H1 (cell line): Measurements from ENCODE around the gene SRP9. TPM values are rescaled to one million over a fixed set of nuclear protein-coding genes. Genes with fewer than 3 reads are reported as not detected.

Source experiments
- TAF1 ChIP-seq: IDR thresholded peaks from 2 replicates; pipeline ENCODE4 v1.6.1; 2011; ENCODE audit warnings: mild to moderate bottlenecking, low read depth, low read length
- polyA plus RNA-seq, 7 experiments: library from polyadenylated mRNA; depleted of rRNA in 3 of 7; stranded (reverse) in 5 of 7; unstranded in 2 of 7; fragments of >200 nt in 5 of 7; fragments of 200-250 nt in 2 of 7; gene quantifications; 1 replicate in 5 of 7; 2 replicates in 1 of 7; 4 replicates in 1 of 7; pipeline versions ENCODE4 v1.2.1 to v1.2.3, GENCODE V29; 2011 to 2013; ENCODE audit warnings: missing spikeins in 2 of 7, mixed read lengths in 2 of 7
- total RNA-seq: library from RNA; stranded (reverse); fragmentation: NEBNext Ultra II Directional; extraction: Animal tissue kit (Norgen Biotek cat#: 25700); gene quantifications from 2 replicates; pipeline ENCODE4 v1.2.1, GENCODE V29; 2021

SRP9 gene
- total and polyA plus RNA-seq, 2 of the 8 experiments (the other 6 are each of a cell fraction or from before 2014, with no cell fraction given): 446 to 572 TPM

DNA sequence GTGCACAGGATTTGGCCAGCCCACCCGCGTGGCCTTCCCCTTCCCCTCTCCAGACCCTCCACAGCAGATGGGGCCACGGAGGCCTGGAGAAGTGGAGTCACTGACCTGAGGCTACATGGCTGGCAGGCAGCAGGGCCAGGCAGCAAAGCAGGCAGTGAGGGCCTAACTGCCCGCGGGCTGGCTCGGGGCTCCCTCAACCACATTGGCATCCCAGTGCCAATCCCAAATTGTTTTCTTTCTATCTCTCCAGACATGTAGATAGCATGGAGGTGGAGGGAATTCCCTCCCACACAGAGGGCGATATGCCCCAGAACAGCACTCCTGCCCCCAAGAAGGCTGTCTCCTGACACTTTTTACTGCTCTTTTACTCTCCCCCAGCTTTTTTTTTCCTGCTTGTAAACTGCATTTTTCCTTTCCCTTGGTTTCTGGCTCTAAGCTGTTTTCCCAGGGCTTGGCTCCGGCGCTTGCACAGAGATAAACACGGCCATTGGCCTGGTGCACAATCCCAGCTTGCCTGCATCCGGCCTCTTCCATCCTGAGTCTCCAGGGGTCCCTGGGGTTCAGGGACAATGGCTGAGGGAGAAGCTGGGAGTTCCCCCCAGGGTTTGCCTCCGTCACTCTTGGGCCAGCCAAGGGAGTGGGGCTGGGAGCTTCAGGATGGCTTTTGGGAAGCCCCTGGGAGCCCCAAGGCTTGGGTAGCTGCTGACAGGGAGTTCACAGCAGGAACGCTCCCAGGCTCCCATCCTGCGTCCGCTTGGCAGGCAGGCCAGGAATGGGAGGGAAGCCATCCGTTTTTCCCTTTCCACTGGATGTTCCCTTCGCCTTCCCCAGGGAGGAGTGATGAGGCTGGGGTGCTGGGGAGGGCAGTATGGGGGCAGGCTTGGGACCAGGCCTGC lies 39.3 kb downstream of the SRP9 start (continued):
- TF ChIP-seq TAF1: 0 out of 2 replicates have a peak, but pooled peaks have one; percentile 36
